Thyroid gland (tissue), 4 donors: ENCODE results near the gene CAMK1D. TPM values are rescaled to one million over a fixed set of nuclear protein-coding genes. Genes with fewer than 3 reads are reported as not detected.

Experiments used
- DNase-seq, 2 donors: peaks; one replicate each; pipeline ENCODE4 v3.0.0-alpha.2; 2019
- H3K27ac ChIP-seq, 3 donors: fragments of 200-600 bp; sonication (generic); 1 replicate in 2 of 3; 2 replicates in 1 of 3; pipeline ENCODE4 v1.5.1; 2016 to 2019; ENCODE audit warnings: mild to moderate bottlenecking in 1 of 3, moderate library complexity in 1 of 3
- H3K27me3 ChIP-seq: fragments of 200-600 bp; sonication (generic); one replicate; pipeline ENCODE4 v1.5.1; 2019
- H3K36me3 ChIP-seq, 2 donors: fragments of 200-600 bp; sonication (generic); one replicate each; pipeline ENCODE4 v1.5.1; 2016 to 2019
- H3K4me1 ChIP-seq, 2 donors: fragments of 200-600 bp; sonication (generic); one replicate each; pipeline ENCODE4 v1.5.1; 2017 to 2019
- H3K4me3 ChIP-seq, 3 donors: fragments of 200-600 bp; sonication (generic); replicated peaks in 1 of 3; 1 replicate in 2 of 3; 2 replicates in 1 of 3; pipeline ENCODE4 v1.5.1; 2016; ENCODE audit warnings: mild to moderate bottlenecking in 1 of 3
- H3K9me3 ChIP-seq: fragments of 200-600 bp; sonication (generic); one replicate; pipeline ENCODE4 v1.5.1; 2017
- CTCF ChIP-seq, 6 experiments: fragments of 200-600 bp in 3 of 6; fragments of 450-650 bp in 3 of 6; sonication (generic) in 3 of 6; IDR thresholded peaks; one replicate each; pipeline ENCODE4 v1.5.1; 2016 to 2019; ENCODE audit warnings: antibody characterized with exemption in 6 of 6, mild to moderate bottlenecking in 2 of 6, inconsistent platforms in 1 of 6, moderate library complexity in 1 of 6
- POLR2A ChIP-seq, 2 donors: fragments of 450-650 bp; IDR thresholded peaks; one replicate each; pipeline ENCODE4 v1.6.1; 2017; ENCODE audit warnings: antibody characterized with exemption in 2 of 2, mild to moderate bottlenecking in 2 of 2, moderate library complexity in 1 of 2
- WGBS, 2 donors: methylation state at CpG; one replicate each; pipeline ENCODE4 v1.1.5; 2017; 5-methylcytosine and 5-hydroxymethylcytosine counted together
- intact Hi-C: fragments of 100-400 bp; cut with DNase I; formaldehyde crosslinking; loops from one replicate; pipeline ENCODE4 v1.15.1; 2023
- total RNA-seq, 4 donors: library from RNA; depleted of rRNA; stranded (reverse); fragments of >200 nt; gene quantifications; one replicate each; pipeline ENCODE4 v1.2.3, GENCODE V29; 2016

The CAMK1D gene
- total RNA-seq, 4 donors from 2014 or later: 12.2 to 29.6 (median 17.4) TPM

- 82 to 89% methylated on average over 11 of the region's 11 CpGs for WGBS, 2 donors
- TF ChIP-seq POLR2A (IDR thresholded peaks at IDR 0.05) (no peak), CTCF (IDR thresholded peaks at IDR 0.05) (no peak)
- Histone ChIP-seq H3K4me3 (no peak overlapping the region), H3K27me3 (no peaks in the 10 kb centered on the region), H3K36me3 (no peaks in the 10 kb centered on the region), H3K4me1 (no peaks in the 10 kb centered on the region), H3K27ac (no peak overlapping the region), H3K9me3 (no peaks in the 10 kb centered on the region)
- intact Hi-C loops: no loop called here
- no peak for DNase-seq
These were observed 448.3 kb downstream of the CAMK1D start for GRCh38 chr10:12797471-12798262.

GRCh38 chr10:12799144-12799543 lies 449.8 kb downstream of the CAMK1D start:
- no peak overlapping the region for H3K4me3 ChIP-seq
- DNase-seq: no peak
- H3K4me1 ChIP-seq: no peaks in the 10 kb centered on the region
- 92 to 93% methylated on average over 12 of the region's 12 CpGs for WGBS, 2 donors
- H3K36me3 ChIP-seq: no peaks in the 10 kb centered on the region
- no peak overlapping the region for H3K27ac ChIP-seq
- intact Hi-C loops: no loop called here
- H3K9me3 ChIP-seq: no peaks in the 10 kb centered on the region
- no peak for TF ChIP-seq POLR2A (IDR thresholded peaks at IDR 0.05)
- no peak for TF ChIP-seq CTCF (IDR thresholded peaks at IDR 0.05)
- no peaks in the 10 kb centered on the region for H3K27me3 ChIP-seq

- Histone ChIP-seq H3K9me3 (no peaks in the 10 kb centered on the region), H3K27me3 (no peaks in the 10 kb centered on the region), H3K27ac (no peak overlapping the region), H3K4me3 (no peak overlapping the region), H3K4me1 (no peaks in the 10 kb centered on the region), H3K36me3 (no peaks in the 10 kb centered on the region)
- intact Hi-C loops: no loop called here
- DNase-seq: no peak
- TF ChIP-seq CTCF (IDR thresholded peaks at IDR 0.05) (no peak), POLR2A (IDR thresholded peaks at IDR 0.05) (no peak)
- 81% methylated on average over 5 of the region's 5 CpGs for WGBS, 2 donors
These were observed 450.4 kb downstream of the CAMK1D start for GRCh38 chr10:12799714-12800113.

GRCh38 chr10:12800302-12800701 lies 451.0 kb downstream of the CAMK1D start:
- Histone ChIP-seq H3K9me3 (no peaks in the 10 kb centered on the region), H3K27me3 (no peaks in the 10 kb centered on the region), H3K4me3 (no peak overlapping the region), H3K36me3 (no peaks in the 10 kb centered on the region), H3K4me1 (no peaks in the 10 kb centered on the region), H3K27ac (no peak overlapping the region)
- intact Hi-C loops: no loop called here
- 88 to 91% methylated on average over 4 of the region's 4 CpGs for WGBS, 2 donors
- no peak for DNase-seq
- TF ChIP-seq POLR2A (IDR thresholded peaks at IDR 0.05): no peak
- TF ChIP-seq CTCF (IDR thresholded peaks at IDR 0.05): no peak

- Histone ChIP-seq H3K27me3 (no peaks in the 10 kb centered on the region), H3K4me1 (peaks cover 4% of the 10 kb centered on the region in 2 donors), H3K36me3 (no peaks in the 10 kb centered on the region), H3K27ac (no peak overlapping the region), H3K9me3 (no peaks in the 10 kb centered on the region), H3K4me3 (no peak overlapping the region)
- DNase-seq: no peak
- intact Hi-C loops: no loop called here
- no peak for TF ChIP-seq CTCF (IDR thresholded peaks at IDR 0.05)
- no peak for TF ChIP-seq POLR2A (IDR thresholded peaks at IDR 0.05)
- 92 to 94% methylated on average over 3 of the region's 3 CpGs for WGBS, 2 donors
These were observed 452.1 kb downstream of the CAMK1D start for GRCh38 chr10:12801214-12802087.
